ENCODE measurements around the gene KRT34. TPM values are rescaled to one million over a fixed set of nuclear protein-coding genes. Genes with fewer than 3 reads are reported as not detected.
"Not testable (repeated sequence)": the region's sequence is repeated elsewhere in the genome, so short reads cannot be mapped to it uniquely, and the experiment has no call there.

KRT34 gene
- not detected for total RNA-seq
- polyA plus RNA-seq (ENCODE audit: insufficient read depth in 1 of 8, insufficient read length in 8 of 8, low replicate concordance in 1 of 8), result not detected
- long read RNA-seq, donor 1, result 0 reads
- long read RNA-seq, donor 2, result 0 reads
- long read RNA-seq, donor 3, result 0 reads
- long read RNA-seq, donor 4, result 0 reads
- long read RNA-seq, donor 5, result 0 reads
- long read RNA-seq, donor 6, result 0 reads
- long read RNA-seq, donor 7, result 0 reads
- long read RNA-seq, donor 8, result 0 reads
- long read RNA-seq, donor 9, result 0 reads
- long read RNA-seq, donor 10, result 0 reads
- long read RNA-seq, donor 11, result 0 reads

DNA sequence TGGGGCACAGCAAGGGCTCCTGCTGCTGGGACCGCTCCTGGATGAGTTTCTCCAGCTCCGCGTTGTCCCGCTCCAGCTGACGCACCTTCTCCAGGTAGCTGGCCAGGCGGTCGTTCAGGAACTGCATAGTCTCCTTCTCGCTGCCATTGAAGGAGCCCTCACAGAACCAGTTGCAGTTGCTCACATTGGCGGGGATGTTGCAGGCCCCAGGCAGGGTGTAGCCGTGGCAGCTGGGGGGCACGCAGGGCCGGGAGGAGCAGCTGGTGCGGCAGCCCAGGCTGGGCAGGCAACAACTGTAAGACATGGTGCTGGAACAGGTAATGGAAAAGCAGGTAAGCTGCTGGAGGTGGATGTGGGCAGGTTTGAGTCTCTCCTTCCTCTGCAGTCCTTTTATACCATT is at the start of gene KRT34:
Gene KRT34 (minus strand): TSS at position 364 of the 400 bp plus-strand sequence. CDS start 60 bp downstream, at position 304.
- not testable (repeated sequence) for H3K27ac ChIP-seq (ENCODE audit: low read length); H3K4me1 ChIP-seq (ENCODE audit: control insufficient read depth, insufficient read depth, low read length); H3K9me3 ChIP-seq (replicated peaks; ENCODE audit: control insufficient read depth, low read depth, low read length); H3K4me3 ChIP-seq (ENCODE audit: low read length); H3K36me3 ChIP-seq (ENCODE audit: control insufficient read depth, insufficient read depth, low read length); DNase-seq; H3K27me3 ChIP-seq (ENCODE audit: control insufficient read depth, insufficient read depth, low read length)
- WGBS (ENCODE audit: insufficient coverage), result 91% methylated on average over 10 of the region's 13 CpGs

DNA sequence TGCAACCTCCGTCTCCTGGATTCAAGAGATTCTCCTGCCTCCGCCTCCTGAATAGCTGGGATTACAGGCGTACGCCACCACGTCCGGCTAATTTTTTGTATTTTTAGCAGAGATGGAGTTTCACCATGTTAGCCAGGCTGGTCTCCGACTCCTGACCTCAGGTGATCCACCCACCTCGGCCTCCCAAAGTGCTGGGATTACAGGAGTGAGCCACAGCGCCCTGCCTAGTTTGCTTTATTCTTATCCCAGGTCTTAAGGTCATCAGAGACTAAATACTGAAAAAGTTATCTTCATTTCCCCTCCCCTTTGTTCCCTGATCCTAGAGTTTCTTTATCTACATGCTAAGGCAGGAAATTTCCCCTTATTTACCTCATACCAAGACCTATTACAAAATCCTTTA is 48.3 kb upstream of the KRT34 start:
- WGBS (ENCODE audit: insufficient coverage), result 77% methylated on average over 8 of the region's 9 CpGs
- not testable (repeated sequence) for H3K4me3 ChIP-seq (ENCODE audit: low read length); H3K27me3 ChIP-seq (ENCODE audit: control insufficient read depth, insufficient read depth, low read length); H3K9me3 ChIP-seq (replicated peaks; ENCODE audit: control insufficient read depth, low read depth, low read length); DNase-seq; H3K27ac ChIP-seq (ENCODE audit: low read length); H3K4me1 ChIP-seq (ENCODE audit: control insufficient read depth, insufficient read depth, low read length); H3K36me3 ChIP-seq (ENCODE audit: control insufficient read depth, insufficient read depth, low read length)

DNA sequence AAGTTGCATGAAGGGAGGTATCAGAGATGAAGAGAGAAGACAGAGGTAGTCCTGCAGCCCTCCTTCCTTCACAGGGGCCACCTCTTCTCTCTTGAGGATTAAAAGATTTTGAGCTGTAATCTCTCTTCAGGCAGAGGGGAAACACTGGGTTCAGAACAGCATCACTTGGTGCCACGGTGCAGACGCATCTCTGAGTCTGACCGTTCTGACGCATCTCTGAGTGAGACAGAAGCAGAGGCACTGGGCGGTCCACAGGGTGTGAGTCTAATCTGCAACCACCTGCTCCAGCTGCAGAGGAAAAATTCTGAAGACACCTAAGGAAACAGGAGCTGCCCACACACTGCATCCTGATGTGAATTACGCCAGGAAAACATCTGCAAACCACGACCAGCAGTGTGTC is 47.6 kb upstream of the KRT34 start:
- H3K36me3 ChIP-seq (ENCODE audit: control insufficient read depth, insufficient read depth, low read length), result no peaks in the 10 kb centered on the region
- DNase-seq, result no peak
- H3K27me3 ChIP-seq (ENCODE audit: control insufficient read depth, insufficient read depth, low read length), result no peaks in the 10 kb centered on the region
- H3K4me1 ChIP-seq (ENCODE audit: control insufficient read depth, insufficient read depth, low read length), result no peaks in the 10 kb centered on the region
- 73% methylated on average over 5 of the region's 7 CpGs for WGBS (ENCODE audit: insufficient coverage)
- H3K9me3 ChIP-seq (replicated peaks; ENCODE audit: control insufficient read depth, low read depth, low read length), result no peaks in the 10 kb centered on the region
- no peak overlapping the region for H3K27ac ChIP-seq (ENCODE audit: low read length)
- H3K4me3 ChIP-seq (ENCODE audit: low read length), result no peak overlapping the region

DNA sequence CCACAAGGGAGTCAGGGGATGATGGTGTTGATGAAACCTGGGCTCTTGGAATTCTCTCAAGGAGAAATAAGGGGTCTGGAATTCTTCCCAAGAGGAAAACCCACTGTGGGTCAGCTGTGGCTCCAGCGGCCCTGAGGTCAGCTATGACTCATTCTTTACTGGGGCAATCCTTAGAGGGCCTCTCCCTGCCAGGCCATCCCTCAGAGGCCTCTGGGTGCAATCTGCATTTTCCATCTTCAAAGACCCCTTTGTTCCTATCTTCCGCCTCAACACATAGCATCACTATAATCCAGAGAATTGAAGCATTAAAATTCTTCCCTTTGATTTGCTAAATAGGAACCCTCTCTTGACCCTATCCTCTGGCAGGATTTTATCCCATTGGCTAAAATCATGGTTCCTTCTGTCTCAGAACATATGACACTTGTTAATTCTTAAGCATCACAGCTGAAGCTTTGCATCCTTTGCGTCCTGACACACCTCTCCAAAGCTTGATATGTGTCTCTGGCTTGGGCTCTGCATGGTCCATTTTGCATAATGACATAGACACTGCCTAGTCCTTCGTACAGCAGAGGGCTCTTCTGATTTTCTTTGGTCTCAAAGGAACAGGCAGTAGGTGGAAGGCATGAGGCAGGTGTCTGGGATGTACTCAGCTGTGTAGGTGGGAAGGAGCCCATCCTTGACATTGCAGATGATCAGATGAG is 46.6 kb upstream of the KRT34 start:
- H3K4me3 ChIP-seq (ENCODE audit: low read length), result no peak overlapping the region
- H3K36me3 ChIP-seq (ENCODE audit: control insufficient read depth, insufficient read depth, low read length), result no peaks in the 10 kb centered on the region
- H3K27me3 ChIP-seq (ENCODE audit: control insufficient read depth, insufficient read depth, low read length), result peaks cover 3% of the 10 kb centered on the region
- no peaks in the 10 kb centered on the region for H3K4me1 ChIP-seq (ENCODE audit: control insufficient read depth, insufficient read depth, low read length)
- H3K9me3 ChIP-seq (replicated peaks; ENCODE audit: control insufficient read depth, low read depth, low read length), result no peaks in the 10 kb centered on the region
- WGBS (ENCODE audit: insufficient coverage), result 55% methylated on average over 3 of the region's 4 CpGs
- no peak overlapping the region for H3K27ac ChIP-seq (ENCODE audit: low read length)
- no peak for DNase-seq

DNA sequence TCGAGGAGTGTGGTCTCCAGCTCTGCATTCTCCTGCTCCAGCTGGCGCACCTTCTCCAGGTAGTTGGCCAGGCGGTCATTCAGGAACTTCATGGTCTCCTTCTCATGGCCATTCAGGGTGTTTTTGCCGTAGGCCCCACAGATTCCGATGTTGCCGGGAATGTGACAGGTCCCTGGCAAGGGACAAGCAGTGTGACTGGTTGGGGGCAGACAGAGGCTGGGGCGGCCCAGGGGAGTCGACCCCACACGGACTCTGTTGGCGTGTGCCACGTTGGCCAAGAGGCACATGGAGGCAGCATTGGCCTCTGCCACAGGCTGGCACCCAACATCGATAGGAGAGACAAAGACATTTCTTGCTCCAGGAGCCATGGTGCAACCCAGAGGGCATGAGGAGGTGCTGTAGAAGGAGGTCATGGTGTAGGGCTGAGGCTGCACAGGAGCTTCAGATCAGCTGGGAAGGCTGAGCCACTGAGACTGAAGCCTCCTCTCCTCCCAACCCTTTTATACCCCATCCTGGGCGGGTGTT is 42.1 kb upstream of the KRT34 start, which contains the start of gene KRT37:
Gene KRT37 (minus strand): TSS at position 475 of the 525 bp plus-strand sequence. CDS start 62 bp downstream, at position 413.
- Histone ChIP-seq H3K36me3 (ENCODE audit: control insufficient read depth, insufficient read depth, low read length) (no peaks in the 10 kb centered on the region), H3K27me3 (ENCODE audit: control insufficient read depth, insufficient read depth, low read length) (peaks cover 5% of the 10 kb centered on the region), H3K4me3 (ENCODE audit: low read length) (no peak within 1 kb of the TSS), H3K27ac (ENCODE audit: low read length) (no peak within 1 kb of the TSS), H3K4me1 (ENCODE audit: control insufficient read depth, insufficient read depth, low read length) (no peaks in the 10 kb centered on the region), H3K9me3 (replicated peaks; ENCODE audit: control insufficient read depth, low read depth, low read length) (no peaks in the 10 kb centered on the region)
- WGBS (ENCODE audit: insufficient coverage), result 93% methylated on average over 10 of the region's 13 CpGs
- DNase-seq, result no peak

DNA sequence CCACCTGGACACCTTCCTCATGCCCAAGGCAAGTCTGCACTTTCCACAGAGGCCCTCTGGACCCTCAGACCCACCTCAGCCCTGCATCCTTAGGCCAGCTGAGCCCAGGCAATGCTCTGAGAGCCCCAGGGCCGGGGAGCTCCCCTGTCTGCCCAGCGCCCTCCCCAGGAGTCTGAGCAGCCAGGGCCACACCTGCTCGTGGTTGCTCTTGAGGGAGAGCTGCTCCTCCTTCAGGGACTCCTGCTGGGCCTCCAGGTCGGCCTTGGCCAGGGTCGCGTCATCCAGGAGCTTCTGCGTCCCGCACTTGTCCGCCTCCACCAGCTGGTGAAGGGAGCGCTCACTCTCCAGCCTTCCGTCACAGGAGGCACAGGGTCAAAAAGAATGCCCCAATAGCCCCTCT is 40.5 kb upstream of the KRT34 start:
- 90% methylated on average over 10 of the region's 11 CpGs for WGBS (ENCODE audit: insufficient coverage)
- H3K27me3 ChIP-seq (ENCODE audit: control insufficient read depth, insufficient read depth, low read length); H3K9me3 ChIP-seq (replicated peaks; ENCODE audit: control insufficient read depth, low read depth, low read length); H3K4me1 ChIP-seq (ENCODE audit: control insufficient read depth, insufficient read depth, low read length); DNase-seq; H3K36me3 ChIP-seq (ENCODE audit: control insufficient read depth, insufficient read depth, low read length); H3K4me3 ChIP-seq (ENCODE audit: low read length); H3K27ac ChIP-seq (ENCODE audit: low read length): not testable (repeated sequence)

DNA sequence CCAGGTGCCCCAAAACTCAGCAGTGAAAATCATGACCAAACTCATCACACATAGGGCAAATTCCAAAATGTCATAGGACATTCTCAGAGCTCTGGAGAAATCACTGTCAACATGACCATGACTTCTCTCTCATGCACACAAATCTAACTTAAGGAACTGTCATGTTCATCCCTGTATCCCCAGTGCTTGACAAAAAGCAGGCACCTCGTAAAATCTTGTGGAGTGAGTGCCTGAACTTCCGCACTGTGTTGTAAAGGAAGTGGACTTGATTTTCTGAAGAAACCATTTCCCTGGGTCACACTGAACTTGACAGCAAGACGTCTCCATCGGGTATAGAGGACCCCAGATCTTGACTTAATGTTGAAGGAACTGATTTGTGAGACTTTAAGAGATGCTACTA is 39.5 kb upstream of the KRT34 start:
- Histone ChIP-seq H3K36me3 (ENCODE audit: control insufficient read depth, insufficient read depth, low read length) (no peaks in the 10 kb centered on the region), H3K27me3 (ENCODE audit: control insufficient read depth, insufficient read depth, low read length) (peaks cover 5% of the 10 kb centered on the region), H3K27ac (ENCODE audit: low read length) (no peak overlapping the region), H3K9me3 (replicated peaks; ENCODE audit: control insufficient read depth, low read depth, low read length) (no peaks in the 10 kb centered on the region), H3K4me3 (ENCODE audit: low read length) (no peak overlapping the region), H3K4me1 (ENCODE audit: control insufficient read depth, insufficient read depth, low read length) (peaks cover 7% of the 10 kb centered on the region)
- DNase-seq, result no peak
- WGBS (ENCODE audit: insufficient coverage), result 51% methylated on average over 4 of the region's 4 CpGs

DNA sequence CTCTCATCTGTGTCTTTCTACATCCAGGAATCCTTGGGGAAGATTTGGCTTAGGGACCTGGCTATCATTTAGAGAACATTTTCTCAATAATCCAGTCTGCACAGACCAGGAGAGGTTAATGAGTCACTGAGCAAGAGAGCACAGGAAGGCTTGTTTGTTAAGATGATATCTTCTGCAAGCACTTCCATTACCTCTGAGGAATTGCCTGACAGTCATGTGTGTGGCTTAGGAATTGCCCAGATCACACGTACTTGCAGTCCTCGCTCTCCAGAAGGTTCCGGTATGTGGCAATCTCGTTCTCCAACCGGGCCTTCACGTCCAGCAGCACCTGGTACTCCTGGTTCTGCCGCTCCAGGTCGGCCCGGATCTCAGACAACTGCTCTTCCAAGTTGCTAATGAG is 39.0 kb upstream of the KRT34 start:
- Histone ChIP-seq H3K27ac (ENCODE audit: low read length) (no peak overlapping the region), H3K36me3 (ENCODE audit: control insufficient read depth, insufficient read depth, low read length) (no peaks in the 10 kb centered on the region), H3K27me3 (ENCODE audit: control insufficient read depth, insufficient read depth, low read length) (peaks cover 5% of the 10 kb centered on the region), H3K4me3 (ENCODE audit: low read length) (no peak overlapping the region), H3K9me3 (replicated peaks; ENCODE audit: control insufficient read depth, low read depth, low read length) (no peaks in the 10 kb centered on the region), H3K4me1 (ENCODE audit: control insufficient read depth, insufficient read depth, low read length) (peaks cover 7% of the 10 kb centered on the region)
- DNase-seq, result no peak
- 73% methylated on average over 9 of the region's 9 CpGs for WGBS (ENCODE audit: insufficient coverage)

DNA sequence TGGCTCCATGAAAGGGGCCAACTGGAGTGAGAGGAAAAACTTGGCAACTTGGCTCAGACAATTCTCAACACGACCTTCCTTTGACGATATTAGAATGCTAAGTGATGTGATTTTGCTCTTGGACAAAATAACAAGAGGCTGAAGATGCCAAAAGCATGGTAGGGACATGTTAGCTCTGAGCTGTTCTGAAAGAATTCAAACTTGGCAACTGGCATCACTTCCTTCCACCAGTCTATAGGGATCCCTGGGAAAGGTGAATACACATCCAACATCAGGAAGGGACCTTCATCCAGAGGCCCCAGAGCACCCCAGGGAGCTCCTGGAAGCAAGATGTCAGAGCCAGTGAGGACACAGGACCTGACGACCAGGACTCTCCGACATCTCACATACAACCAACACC is 38.0 kb upstream of the KRT34 start:
- H3K4me1 ChIP-seq (ENCODE audit: control insufficient read depth, insufficient read depth, low read length), result peaks cover 7% of the 10 kb centered on the region
- H3K27me3 ChIP-seq (ENCODE audit: control insufficient read depth, insufficient read depth, low read length), result peaks cover 5% of the 10 kb centered on the region
- H3K27ac ChIP-seq (ENCODE audit: low read length), result no peak overlapping the region
- no peak overlapping the region for H3K4me3 ChIP-seq (ENCODE audit: low read length)
- no peaks in the 10 kb centered on the region for H3K36me3 ChIP-seq (ENCODE audit: control insufficient read depth, insufficient read depth, low read length)
- DNase-seq, result no peak
- no peaks in the 10 kb centered on the region for H3K9me3 ChIP-seq (replicated peaks; ENCODE audit: control insufficient read depth, low read depth, low read length)
- no CpG with 5 or more reads among the region's 4 CpGs for WGBS (ENCODE audit: insufficient coverage)

DNA sequence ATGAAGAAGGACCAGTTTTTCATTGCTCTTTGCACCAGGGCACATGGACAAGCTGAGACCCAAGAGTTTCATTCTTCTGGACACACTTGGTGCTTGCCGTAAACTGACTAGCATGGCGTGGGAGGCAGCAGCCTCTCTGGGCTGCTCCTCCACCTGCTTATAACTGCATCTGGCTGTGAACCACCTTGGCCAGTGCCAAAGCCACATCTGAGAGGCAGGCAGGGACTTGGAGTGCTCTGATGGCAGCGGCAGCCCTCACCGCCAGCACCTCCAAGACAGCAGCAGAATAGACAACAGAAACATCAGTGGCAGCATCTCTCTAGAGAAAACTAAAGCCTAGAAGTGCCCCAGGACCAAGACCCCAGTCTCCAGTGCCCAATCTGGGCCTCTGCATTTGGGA is 37.6 kb upstream of the KRT34 start:
- Histone ChIP-seq H3K9me3 (replicated peaks; ENCODE audit: control insufficient read depth, low read depth, low read length) (no peaks in the 10 kb centered on the region), H3K36me3 (ENCODE audit: control insufficient read depth, insufficient read depth, low read length) (no peaks in the 10 kb centered on the region), H3K27me3 (ENCODE audit: control insufficient read depth, insufficient read depth, low read length) (peaks cover 5% of the 10 kb centered on the region), H3K27ac (ENCODE audit: low read length) (no peak overlapping the region), H3K4me1 (ENCODE audit: control insufficient read depth, insufficient read depth, low read length) (peaks cover 7% of the 10 kb centered on the region), H3K4me3 (ENCODE audit: low read length) (no peak overlapping the region)
- no peak for DNase-seq
- 93% methylated on average over 3 of the region's 4 CpGs for WGBS (ENCODE audit: insufficient coverage)
